ENCODE measurements around the gene LAMA2.

The LAMA2 gene

GRCh38 chr6:129360682-129360955 lies 477.7 kb downstream of the LAMA2 start:
- Histone ChIP-seq H3K4me3 (no peak overlapping the region), H3K27ac (no peak overlapping the region)
- DNase-seq (ENCODE audit: low spot score): no peak
- no peak for TF ChIP-seq CTCF (IDR thresholded peaks at IDR 0.05)

- DNase-seq (ENCODE audit: low spot score): no peak
These were observed 481.1 kb downstream of the LAMA2 start for GRCh38 chr6:129364037-129364436.

GRCh38 chr6:129364767-129365166 lies 481.8 kb downstream of the LAMA2 start:
- no peak for TF ChIP-seq CTCF (IDR thresholded peaks at IDR 0.05)
- DNase-seq (ENCODE audit: low spot score): no peak
- H3K4me3 ChIP-seq: no peak overlapping the region
- no peak overlapping the region for H3K27ac ChIP-seq

More at GRCh38 chr6:129364037-129364436, 481.1 kb downstream of the LAMA2 start:
- Histone ChIP-seq H3K4me3 (no peak overlapping the region), H3K27ac (no peak overlapping the region)
- TF ChIP-seq CTCF (IDR thresholded peaks at IDR 0.05): no peak

GRCh38 chr6:129368076-129368475 lies 485.1 kb downstream of the LAMA2 start:
- no peak overlapping the region for H3K4me3 ChIP-seq
- H3K27ac ChIP-seq: peak overlapping the region in 1 of 2 donors; percentile 8
- TF ChIP-seq CTCF (IDR thresholded peaks at IDR 0.05): no peak
- DNase-seq (ENCODE audit: low spot score): no peak

GRCh38 chr6:129368970-129369369 lies 486.0 kb downstream of the LAMA2 start:
- H3K4me3 ChIP-seq: no peak overlapping the region

GRCh38 chr6:129369737-129370136 lies 486.8 kb downstream of the LAMA2 start:
- peak overlapping the region; percentile 10 for H3K4me3 ChIP-seq
- DNase-seq (ENCODE audit: low spot score): no peak
- TF ChIP-seq CTCF (IDR thresholded peaks at IDR 0.05): no peak
- peak overlapping the region in 1 of 2 donors; percentile 19 for H3K27ac ChIP-seq

More at GRCh38 chr6:129368970-129369369, 486.0 kb downstream of the LAMA2 start:
- no peak for TF ChIP-seq CTCF (IDR thresholded peaks at IDR 0.05)
- no peak for DNase-seq (ENCODE audit: low spot score)
- no peak overlapping the region for H3K27ac ChIP-seq

- Histone ChIP-seq H3K4me3 (peak overlapping the region; percentile 10), H3K27ac (peak overlapping the region in 1 of 2 donors; percentile 19)
- peak; percentile 31 for TF ChIP-seq CTCF (IDR thresholded peaks at IDR 0.05)
- no peak for DNase-seq (ENCODE audit: low spot score)
These were observed 487.5 kb downstream of the LAMA2 start for GRCh38 chr6:129370268-129370916.

Data from coronary artery (tissue), 2 donors.